Measurements from ENCODE around the gene MCRS1.

Gene MCRS1

DNA sequence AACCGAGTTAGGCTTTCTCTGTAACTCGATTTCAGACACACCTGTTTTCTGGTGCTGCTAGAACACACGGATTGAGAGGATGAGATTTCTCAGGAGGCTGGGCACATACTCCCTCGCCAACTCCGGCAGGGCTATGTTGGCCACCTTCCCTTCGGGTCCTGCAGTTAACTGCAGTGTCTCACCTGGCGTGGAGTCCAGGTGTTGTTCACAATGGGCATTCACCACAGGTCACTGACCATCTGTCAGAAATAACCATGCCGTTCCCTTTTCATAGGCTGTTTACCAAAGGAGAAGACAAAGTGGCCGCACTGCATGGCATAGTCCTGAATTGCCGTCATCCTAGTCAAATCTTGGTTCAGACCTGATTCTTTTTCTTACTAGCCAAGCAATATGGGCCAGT lies 34.6 kb downstream of the MCRS1 start:
- DNase-seq (ENCODE audit: insufficient read length, low spot score) (no peak), FAIRE-seq (no peak)
- TF ChIP-seq, protein P1, sequence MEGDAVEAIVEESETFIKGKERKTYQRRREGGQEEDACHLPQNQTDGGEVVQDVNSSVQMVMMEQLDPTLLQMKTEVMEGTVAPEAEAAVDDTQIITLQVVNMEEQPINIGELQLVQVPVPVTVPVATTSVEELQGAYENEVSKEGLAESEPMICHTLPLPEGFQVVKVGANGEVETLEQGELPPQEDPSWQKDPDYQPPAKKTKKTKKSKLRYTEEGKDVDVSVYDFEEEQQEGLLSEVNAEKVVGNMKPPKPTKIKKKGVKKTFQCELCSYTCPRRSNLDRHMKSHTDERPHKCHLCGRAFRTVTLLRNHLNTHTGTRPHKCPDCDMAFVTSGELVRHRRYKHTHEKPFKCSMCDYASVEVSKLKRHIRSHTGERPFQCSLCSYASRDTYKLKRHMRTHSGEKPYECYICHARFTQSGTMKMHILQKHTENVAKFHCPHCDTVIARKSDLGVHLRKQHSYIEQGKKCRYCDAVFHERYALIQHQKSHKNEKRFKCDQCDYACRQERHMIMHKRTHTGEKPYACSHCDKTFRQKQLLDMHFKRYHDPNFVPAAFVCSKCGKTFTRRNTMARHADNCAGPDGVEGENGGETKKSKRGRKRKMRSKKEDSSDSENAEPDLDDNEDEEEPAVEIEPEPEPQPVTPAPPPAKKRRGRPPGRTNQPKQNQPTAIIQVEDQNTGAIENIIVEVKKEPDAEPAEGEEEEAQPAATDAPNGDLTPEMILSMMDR (IDR thresholded peaks at IDR 0.05; ENCODE audit: insufficient read depth, missing control alignments): no peak

DNA sequence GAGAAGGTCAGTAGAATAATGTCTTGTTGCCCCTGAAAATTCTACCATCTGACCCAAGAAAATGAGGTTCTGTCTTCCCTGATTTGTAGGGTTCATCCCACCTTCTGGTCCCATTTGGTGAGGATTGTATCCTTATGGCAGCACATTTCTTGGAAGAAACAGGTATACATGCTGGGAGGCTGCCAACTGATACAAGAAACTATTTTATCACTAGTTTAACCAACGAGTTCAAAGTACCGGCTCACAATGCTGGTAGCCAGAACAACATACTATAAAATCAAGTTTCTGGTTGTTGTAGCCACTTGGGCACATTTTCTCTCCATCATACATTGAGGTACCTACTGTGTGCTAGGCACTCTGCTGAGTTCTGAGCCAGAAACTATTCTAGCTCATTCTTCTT lies 36.2 kb downstream of the MCRS1 start:
- no peak for FAIRE-seq
- no peak for DNase-seq (ENCODE audit: insufficient read length, low spot score)
- TF ChIP-seq, protein P1 (IDR thresholded peaks at IDR 0.05; ENCODE audit: insufficient read depth, missing control alignments): no peak

DNA sequence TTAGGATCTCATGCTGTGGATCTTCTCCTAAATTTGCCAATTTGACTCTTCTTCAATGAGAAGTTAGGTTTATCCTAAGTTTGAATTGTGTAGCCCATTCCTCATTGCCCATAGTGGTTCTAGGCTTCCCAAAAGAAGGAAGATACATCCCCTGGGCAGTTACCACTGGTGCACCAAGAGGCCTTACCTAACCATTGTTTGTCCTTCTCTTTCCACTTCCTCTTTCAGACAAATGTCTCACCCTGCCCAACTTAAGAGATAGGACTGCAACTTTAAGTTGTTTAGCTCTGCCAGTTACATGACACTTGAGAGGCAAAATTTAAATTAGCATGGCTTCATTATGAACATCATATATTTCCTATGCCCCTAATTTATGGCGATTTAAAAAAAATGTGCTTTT lies 38.5 kb downstream of the MCRS1 start:
- TF ChIP-seq, protein P1 (IDR thresholded peaks at IDR 0.05; ENCODE audit: insufficient read depth, missing control alignments): no peak
- no peak for DNase-seq (ENCODE audit: insufficient read length, low spot score)
- FAIRE-seq: no peak

DNA sequence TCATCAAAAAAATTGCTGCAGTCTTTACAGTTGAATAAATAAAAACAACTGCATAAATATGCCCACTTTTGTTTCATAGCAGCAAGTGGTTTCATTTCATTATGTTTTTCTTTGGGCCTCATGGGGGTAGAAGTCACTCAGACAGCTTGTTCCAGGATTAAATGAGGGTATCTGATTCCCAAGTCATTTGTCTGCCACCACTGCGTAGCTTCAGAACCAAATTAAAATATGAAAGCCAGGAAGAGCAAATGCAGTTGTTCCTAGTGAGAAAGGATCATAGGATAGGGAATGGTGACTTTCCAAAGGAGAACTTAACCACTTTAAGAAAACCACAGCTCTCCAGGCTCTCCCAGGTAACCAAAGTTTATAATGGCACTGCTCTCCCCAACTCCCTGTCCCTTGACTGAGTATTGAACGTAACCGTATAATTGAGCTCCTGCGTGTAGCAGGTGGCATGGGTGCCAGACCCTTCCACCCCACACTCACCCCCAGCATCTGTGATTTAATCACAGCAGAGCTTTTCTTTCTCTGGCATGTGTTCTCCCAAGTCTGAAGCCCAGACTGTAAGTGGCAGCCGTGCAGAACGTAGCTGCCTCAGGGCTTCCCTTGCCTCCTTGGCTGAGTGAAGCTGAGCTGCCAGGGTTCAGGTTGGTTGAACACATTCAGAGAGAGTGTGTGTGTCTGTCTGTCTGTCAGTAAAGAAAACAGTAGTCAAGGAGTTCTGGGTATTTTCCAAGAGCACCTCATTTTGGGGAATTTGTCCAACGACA lies 40.4 kb downstream of the MCRS1 start:
- TF ChIP-seq, protein P1 (IDR thresholded peaks at IDR 0.05; ENCODE audit: insufficient read depth, missing control alignments): no peak
- DNase-seq (ENCODE audit: insufficient read length, low spot score) (no peak), FAIRE-seq (no peak)

DNA sequence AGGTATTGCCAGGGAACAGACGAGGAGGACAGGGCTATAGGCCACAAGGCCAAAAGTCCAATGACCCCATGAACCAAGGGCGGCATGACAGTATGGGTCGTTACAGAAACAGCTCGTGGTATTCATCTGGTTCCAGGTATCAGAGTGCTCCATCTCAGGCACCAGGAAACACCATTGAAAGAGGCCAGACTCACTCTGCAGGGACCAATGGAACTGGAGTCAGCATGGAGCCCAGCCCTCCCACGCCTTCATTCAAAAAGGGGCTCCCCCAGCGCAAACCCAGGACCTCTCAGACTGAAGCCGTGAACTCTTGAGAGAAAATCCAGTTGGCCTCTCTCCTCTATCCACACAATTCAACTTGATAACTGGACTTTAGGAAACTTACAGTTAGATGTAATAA lies 42.0 kb downstream of the MCRS1 start:
- TF ChIP-seq, protein P1 (IDR thresholded peaks at IDR 0.05; ENCODE audit: insufficient read depth, missing control alignments): no peak
- FAIRE-seq (no peak), DNase-seq (ENCODE audit: insufficient read length, low spot score) (no peak)

DNA sequence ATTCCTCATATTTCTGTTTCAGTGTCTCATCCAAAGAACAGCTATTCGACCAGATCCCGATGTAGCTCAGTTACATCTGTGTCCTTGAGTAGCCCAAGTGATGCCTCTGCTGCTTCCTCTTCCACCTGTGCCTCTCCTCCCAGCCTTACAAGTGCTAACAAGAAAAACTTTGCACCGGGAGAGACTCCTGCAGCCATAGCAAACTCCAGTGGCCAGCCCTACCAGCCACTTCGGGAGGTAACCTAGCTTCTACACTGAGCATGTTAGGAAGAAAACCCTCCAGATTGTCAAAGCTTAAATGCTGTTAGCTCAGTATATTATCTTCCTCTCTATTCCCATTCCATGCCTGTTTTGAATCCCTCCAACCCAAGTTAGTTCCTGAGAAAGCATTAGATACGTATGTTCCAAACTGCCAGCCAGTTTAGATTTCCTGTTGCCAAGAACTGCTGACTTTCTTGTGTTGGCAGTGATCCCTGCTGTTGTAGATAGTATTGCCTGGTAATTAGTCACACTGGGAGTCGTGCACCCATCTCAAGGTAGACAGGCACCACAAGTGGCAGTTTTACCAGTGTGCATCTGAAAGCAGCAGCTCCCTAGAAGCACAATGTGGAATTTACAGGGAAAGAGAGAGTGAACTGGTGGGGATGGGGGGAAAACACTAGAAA lies 43.1 kb downstream of the MCRS1 start:
- TF ChIP-seq, protein P1 (IDR thresholded peaks at IDR 0.05; ENCODE audit: insufficient read depth, missing control alignments): no peak
- FAIRE-seq (no peak), DNase-seq (ENCODE audit: insufficient read length, low spot score) (no peak)

DNA sequence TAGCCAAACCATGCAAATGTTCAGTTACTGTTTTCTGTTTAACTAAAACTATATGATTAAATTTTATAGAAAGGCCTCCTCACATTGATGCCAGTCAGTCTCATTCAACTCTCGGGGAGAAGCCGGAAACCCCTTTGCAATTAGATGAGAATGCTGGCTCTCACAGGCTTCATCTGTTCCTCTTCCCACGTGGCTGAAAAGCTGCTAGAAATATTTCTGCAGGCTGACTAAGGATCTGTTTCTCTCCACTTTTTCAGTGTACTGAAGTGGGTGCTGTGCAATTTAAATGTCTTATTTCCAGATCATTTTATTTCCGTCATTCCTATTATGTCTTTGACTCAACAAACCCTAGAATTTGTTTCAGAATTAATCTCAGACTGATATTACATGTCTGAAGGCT lies 46.6 kb downstream of the MCRS1 start:
- TF ChIP-seq, protein P1 (IDR thresholded peaks at IDR 0.05; ENCODE audit: insufficient read depth, missing control alignments): no peak
- DNase-seq (ENCODE audit: insufficient read length, low spot score) (no peak), FAIRE-seq (no peak)
